ENCODE results near the gene PLPPR3.
"Not testable (repeated sequence)": the region's sequence is repeated elsewhere in the genome, so short reads cannot be mapped to it uniquely, and the experiment has no call there.

PLPPR3 gene

GRCh38 chr19:827314-827709, 5.6 kb upstream of the PLPPR3 start:
- DNase-seq, result no peak

GRCh38 chr19:825897-826644, 4.3 kb upstream of the PLPPR3 start:
- no peak for DNase-seq

GRCh38 chr19:824885-825284, 3.1 kb upstream of the PLPPR3 start:
- DNase-seq, result no peak

- DNase-seq, result no peak
Measured at GRCh38 chr19:823565-824121, 1.9 kb upstream of the PLPPR3 start.

GRCh38 chr19:821231-821824, 427 bp downstream of the PLPPR3 start:
- no peak for DNase-seq

- not testable (repeated sequence) for DNase-seq
Measured at GRCh38 chr19:820212-820611, 1.5 kb downstream of the PLPPR3 start.

- DNase-seq, result no peak
Measured at GRCh38 chr19:816500-816857, 5.3 kb downstream of the PLPPR3 start.

GRCh38 chr19:815775-816499, 5.8 kb downstream of the PLPPR3 start:
- no peak for DNase-seq

GRCh38 chr19:815079-815774, 6.5 kb downstream of the PLPPR3 start:
- no peak for DNase-seq

- DNase-seq, result no peak
Measured at GRCh38 chr19:814152-815078, 7.3 kb downstream of the PLPPR3 start.

GRCh38 chr19:813219-814151, 8.3 kb downstream of the PLPPR3 start:
- DNase-seq, result no peak

- DNase-seq, result no peak
Measured at GRCh38 chr19:812747-813218, 9.0 kb downstream of the PLPPR3 start.

- DNase-seq, result no peak
Measured at GRCh38 chr19:812049-812746, 9.6 kb downstream of the PLPPR3 start.

GRCh38 chr19:811506-812048, 10.2 kb downstream of the PLPPR3 start:
- DNase-seq, result no peak

- DNase-seq, result no peak
Measured at GRCh38 chr19:810883-811489, 10.8 kb downstream of the PLPPR3 start.

GRCh38 chr19:810077-810855, 11.5 kb downstream of the PLPPR3 start:
- no peak for DNase-seq

GRCh38 chr19:808423-808775, 13.4 kb downstream of the PLPPR3 start:
- DNase-seq, result no peak

- no peak for DNase-seq
Measured at GRCh38 chr19:807627-808422, 13.9 kb downstream of the PLPPR3 start.

All from NCI-H1105 treated with DMSO at 0.1 percent for 48 hours (cell line).